HL-60 (cell line): Measurements from ENCODE around the gene UBN1.

Experiments used
- DNase-seq, 2 experiments: peaks; one replicate each; pipeline ENCODE4 v3.0.0-alpha.2; 2010 to 2020; ENCODE audit warnings: low read depth in 1 of 2, low spot score in 1 of 2
- H3K27ac ChIP-seq: fragments of 250-450 bp; sonication (Bioruptor Pico); replicated peaks from 2 replicates; pipeline ENCODE4 v1.5.1; 2020; ENCODE audit warnings: mild to moderate bottlenecking, moderate library complexity
- H3K27me3 ChIP-seq: fragments of 250-450 bp; sonication (Bioruptor Pico); 2 replicates; pipeline ENCODE4 v1.5.1; 2021; ENCODE audit warnings: mild to moderate bottlenecking, moderate library complexity; ENCODE audit not compliant: insufficient read depth, poor library complexity, severe bottlenecking
- H3K4me3 ChIP-seq: replicated peaks from 2 replicates; pipeline ENCODE4 v1.5.1; 2011; ENCODE audit warnings: mild to moderate bottlenecking, control low read depth, low read length; ENCODE audit not compliant: insufficient read depth
- GABPA ChIP-seq: IDR thresholded peaks from 2 replicates; pipeline ENCODE4 v1.6.1; 2012; ENCODE audit warnings: low read depth
- POLR2AphosphoS5 ChIP-seq: IDR thresholded peaks from 2 replicates; pipeline ENCODE4 v1.6.1; 2012; ENCODE audit warnings: low read depth
- SPI1 ChIP-seq: IDR thresholded peaks from 2 replicates; pipeline ENCODE4 v1.6.1; 2012; ENCODE audit warnings: low read depth, mild to moderate bottlenecking, borderline replicate concordance
- TF ChIP-seq, protein P1 (sequence below): IDR thresholded peaks from 2 replicates; pipeline ENCODE4 v1.6.1; 2012; ENCODE audit warnings: low read depth; ENCODE audit not compliant: insufficient replicate concordance
- TF ChIP-seq, protein P2 (sequence below): IDR thresholded peaks from one replicate; pipeline ENCODE4 v1.5.1; 2011; ENCODE audit warnings: low read length, control low read depth, inconsistent platforms; ENCODE audit not compliant: insufficient read depth

UBN1 gene

DNA sequence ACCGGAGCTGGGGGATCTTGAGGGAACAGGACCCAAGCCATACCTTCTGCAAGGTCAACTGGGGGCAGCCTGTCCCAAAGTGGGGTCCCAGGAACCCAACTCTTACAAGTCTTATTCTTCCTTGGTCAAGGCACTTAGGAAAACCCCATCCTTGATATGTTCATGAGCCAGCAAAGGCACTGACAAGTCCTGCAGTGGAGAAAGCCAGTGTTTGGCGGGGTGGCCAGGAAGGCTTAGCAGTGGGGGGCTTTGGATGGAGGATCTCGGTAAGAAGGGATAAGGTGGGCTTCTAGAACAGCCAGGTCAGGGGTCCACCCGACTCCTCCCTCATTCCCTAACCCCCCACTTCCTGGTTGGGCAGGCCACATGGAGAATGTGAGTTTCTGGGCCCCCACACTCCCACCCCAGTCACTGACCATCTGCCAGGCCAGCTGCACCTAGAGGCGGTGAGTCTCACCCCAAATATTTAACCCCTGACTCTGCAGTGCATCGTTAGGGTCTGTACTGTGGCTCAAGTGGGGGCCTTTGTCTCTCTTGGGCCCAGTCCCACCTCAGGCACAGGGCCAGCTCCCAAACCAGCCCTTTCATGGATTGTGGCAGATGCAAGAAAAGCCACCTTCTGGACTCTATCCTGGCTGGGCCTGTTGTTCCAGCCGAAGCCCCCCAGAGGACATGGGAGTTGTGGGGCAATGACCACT, 67.4 kb downstream of the UBN1 start:
- DNase-seq = no peak
- TF ChIP-seq SPI1 (no peak), POLR2AphosphoS5 (no peak), GABPA (no peak)
- TF ChIP-seq, protein P1, sequence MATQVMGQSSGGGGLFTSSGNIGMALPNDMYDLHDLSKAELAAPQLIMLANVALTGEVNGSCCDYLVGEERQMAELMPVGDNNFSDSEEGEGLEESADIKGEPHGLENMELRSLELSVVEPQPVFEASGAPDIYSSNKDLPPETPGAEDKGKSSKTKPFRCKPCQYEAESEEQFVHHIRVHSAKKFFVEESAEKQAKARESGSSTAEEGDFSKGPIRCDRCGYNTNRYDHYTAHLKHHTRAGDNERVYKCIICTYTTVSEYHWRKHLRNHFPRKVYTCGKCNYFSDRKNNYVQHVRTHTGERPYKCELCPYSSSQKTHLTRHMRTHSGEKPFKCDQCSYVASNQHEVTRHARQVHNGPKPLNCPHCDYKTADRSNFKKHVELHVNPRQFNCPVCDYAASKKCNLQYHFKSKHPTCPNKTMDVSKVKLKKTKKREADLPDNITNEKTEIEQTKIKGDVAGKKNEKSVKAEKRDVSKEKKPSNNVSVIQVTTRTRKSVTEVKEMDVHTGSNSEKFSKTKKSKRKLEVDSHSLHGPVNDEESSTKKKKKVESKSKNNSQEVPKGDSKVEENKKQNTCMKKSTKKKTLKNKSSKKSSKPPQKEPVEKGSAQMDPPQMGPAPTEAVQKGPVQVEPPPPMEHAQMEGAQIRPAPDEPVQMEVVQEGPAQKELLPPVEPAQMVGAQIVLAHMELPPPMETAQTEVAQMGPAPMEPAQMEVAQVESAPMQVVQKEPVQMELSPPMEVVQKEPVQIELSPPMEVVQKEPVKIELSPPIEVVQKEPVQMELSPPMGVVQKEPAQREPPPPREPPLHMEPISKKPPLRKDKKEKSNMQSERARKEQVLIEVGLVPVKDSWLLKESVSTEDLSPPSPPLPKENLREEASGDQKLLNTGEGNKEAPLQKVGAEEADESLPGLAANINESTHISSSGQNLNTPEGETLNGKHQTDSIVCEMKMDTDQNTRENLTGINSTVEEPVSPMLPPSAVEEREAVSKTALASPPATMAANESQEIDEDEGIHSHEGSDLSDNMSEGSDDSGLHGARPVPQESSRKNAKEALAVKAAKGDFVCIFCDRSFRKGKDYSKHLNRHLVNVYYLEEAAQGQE = no peak
- TF ChIP-seq, protein P2, sequence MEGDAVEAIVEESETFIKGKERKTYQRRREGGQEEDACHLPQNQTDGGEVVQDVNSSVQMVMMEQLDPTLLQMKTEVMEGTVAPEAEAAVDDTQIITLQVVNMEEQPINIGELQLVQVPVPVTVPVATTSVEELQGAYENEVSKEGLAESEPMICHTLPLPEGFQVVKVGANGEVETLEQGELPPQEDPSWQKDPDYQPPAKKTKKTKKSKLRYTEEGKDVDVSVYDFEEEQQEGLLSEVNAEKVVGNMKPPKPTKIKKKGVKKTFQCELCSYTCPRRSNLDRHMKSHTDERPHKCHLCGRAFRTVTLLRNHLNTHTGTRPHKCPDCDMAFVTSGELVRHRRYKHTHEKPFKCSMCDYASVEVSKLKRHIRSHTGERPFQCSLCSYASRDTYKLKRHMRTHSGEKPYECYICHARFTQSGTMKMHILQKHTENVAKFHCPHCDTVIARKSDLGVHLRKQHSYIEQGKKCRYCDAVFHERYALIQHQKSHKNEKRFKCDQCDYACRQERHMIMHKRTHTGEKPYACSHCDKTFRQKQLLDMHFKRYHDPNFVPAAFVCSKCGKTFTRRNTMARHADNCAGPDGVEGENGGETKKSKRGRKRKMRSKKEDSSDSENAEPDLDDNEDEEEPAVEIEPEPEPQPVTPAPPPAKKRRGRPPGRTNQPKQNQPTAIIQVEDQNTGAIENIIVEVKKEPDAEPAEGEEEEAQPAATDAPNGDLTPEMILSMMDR = no peak
- Histone ChIP-seq H3K27me3 (no peaks in the 10 kb centered on the region), H3K27ac (no peak overlapping the region), H3K4me3 (no peak overlapping the region)

DNA sequence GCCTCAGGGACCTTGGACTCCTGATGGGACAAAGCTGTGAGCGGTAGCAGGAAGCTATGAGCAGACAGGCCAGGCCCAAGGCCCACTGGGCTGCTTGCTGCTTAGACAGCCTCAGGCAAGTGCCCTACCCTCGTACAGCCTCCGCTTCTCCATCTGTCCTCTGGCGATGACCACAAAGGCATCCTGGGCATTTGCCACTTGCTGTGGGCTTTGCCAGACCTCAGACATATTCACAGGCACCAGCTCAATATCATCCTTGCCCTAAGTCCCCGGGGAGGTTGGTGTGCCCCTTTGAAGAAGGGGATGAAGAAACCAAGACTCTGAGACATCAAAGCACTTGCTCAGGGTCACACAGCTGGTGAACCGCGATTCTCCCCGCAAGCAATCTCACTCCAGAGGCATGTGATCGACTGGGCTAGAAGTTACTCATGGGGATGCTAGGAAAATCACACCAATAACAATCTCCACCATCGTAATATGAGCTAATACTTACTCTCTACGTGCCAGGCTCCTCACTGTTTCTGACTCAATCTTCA, 68.0 kb downstream of the UBN1 start:
- H3K27ac ChIP-seq = no peak overlapping the region
- H3K27me3 ChIP-seq = no peaks in the 10 kb centered on the region
- DNase-seq = no peak
- no peak overlapping the region for H3K4me3 ChIP-seq
- TF ChIP-seq, protein P1 = no peak
- TF ChIP-seq POLR2AphosphoS5 (no peak), SPI1 (no peak), GABPA (no peak)
- TF ChIP-seq, protein P2 = no peak

DNA sequence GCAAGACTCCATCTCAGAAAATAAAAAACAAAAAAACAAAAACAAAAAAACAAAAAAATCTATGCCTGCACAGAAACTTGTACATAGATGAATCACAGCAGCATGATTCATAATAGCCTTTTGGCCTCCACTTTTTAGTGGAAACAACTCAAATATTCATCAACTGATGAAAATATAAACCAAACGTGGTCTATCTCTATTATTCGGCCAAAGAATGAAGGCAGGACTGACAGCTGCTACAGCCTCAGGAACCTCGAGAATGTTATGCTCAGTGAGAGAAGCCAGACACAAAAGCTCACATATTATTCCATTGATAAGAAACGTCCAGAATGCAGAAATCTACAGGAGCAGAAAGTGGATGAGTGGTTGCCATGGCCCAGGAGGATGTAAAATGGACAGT, 69.8 kb downstream of the UBN1 start:
- TF ChIP-seq, protein P2 = no peak
- TF ChIP-seq GABPA = no peak
- TF ChIP-seq POLR2AphosphoS5 = no peak
- TF ChIP-seq, protein P1 = no peak
- TF ChIP-seq SPI1 = no peak
- Histone ChIP-seq H3K4me3 (no peak overlapping the region), H3K27me3 (no peaks in the 10 kb centered on the region), H3K27ac (no peak overlapping the region)
- DNase-seq = no peak
